GM12874 (cell line): ENCODE measurements around the gene GPR141.

Source experiments
- CTCF ChIP-seq: IDR thresholded peaks from 2 replicates; pipeline ENCODE4 v1.5.1; 2011; ENCODE audit warnings: low read depth, mild to moderate bottlenecking, control low read depth, low read length, moderate library complexity; ENCODE audit not compliant: insufficient read depth

GPR141 gene

GRCh38 chr7:37719077-37719476 is 35.5 kb downstream of the GPR141 start:
- TF ChIP-seq CTCF: no peak

GRCh38 chr7:37724732-37725131 is 41.2 kb downstream of the GPR141 start:
- no peak for TF ChIP-seq CTCF

- no peak for TF ChIP-seq CTCF
These were observed 42.5 kb downstream of the GPR141 start for GRCh38 chr7:37726016-37726415.

GRCh38 chr7:37728747-37729146 is 45.2 kb downstream of the GPR141 start:
- TF ChIP-seq CTCF: no peak

- TF ChIP-seq CTCF: no peak
These were observed 45.6 kb downstream of the GPR141 start for GRCh38 chr7:37729181-37729580.

- no peak for TF ChIP-seq CTCF
These were observed 46.9 kb downstream of the GPR141 start for GRCh38 chr7:37730501-37730900.

GRCh38 chr7:37732253-37732652 is 48.7 kb downstream of the GPR141 start:
- peak; percentile 72 for TF ChIP-seq CTCF

GRCh38 chr7:37732888-37733287 is 49.3 kb downstream of the GPR141 start:
- no peak for TF ChIP-seq CTCF
